Measurements from ENCODE around the gene FKBP14. TPM values are rescaled to one million over a fixed set of nuclear protein-coding genes. Genes with fewer than 3 reads are reported as not detected.

FKBP14 gene
- total and polyA plus RNA-seq, 9 of the 15 experiments (the other 6 are each of a cell fraction or from before 2014, with no cell fraction given): 5.3 to 27.9 (median 14.3) TPM

- TF ChIP-seq ZNF583 (CRISPR knock-in tag; IDR thresholded peaks at IDR 0.05) (no peak), KDM4B (IDR thresholded peaks at IDR 0.05; ENCODE audit: borderline replicate concordance in 2 of 2, low read depth in 1 of 2) (no peak), SOX6 (IDR thresholded peaks at IDR 0.05) (no peak)
Measured at GRCh38 chr7:30018451-30018850, 8.1 kb downstream of the FKBP14 start (continued).

GRCh38 chr7:30012757-30013156 is 13.7 kb downstream of the FKBP14 start:
- ATAC-seq: no peak
- no peak overlapping the region for H2AFZ ChIP-seq (ENCODE audit: low read depth, low read length)
- no peaks in the 10 kb centered on the region for H3K27me3 ChIP-seq (ENCODE audit: control insufficient read depth in 2 of 2, insufficient read depth in 2 of 2, low read length in 2 of 2)
- no peaks in the 10 kb centered on the region for H3K79me2 ChIP-seq (ENCODE audit: control insufficient read depth, insufficient read depth, low read length)
- ChIA-PET POLR2A (interaction anchor here (0.9 kb wide), 1 partner anchor 10 kb away, joined by 4 read pairs; no protein-coding TSS in a partner anchor), CTCF (ENCODE audit: low intra/inter-chr PET ratio) (no interaction called here)
- no TSS peak for BruUV-seq (replicated peaks)
- no peaks in the 10 kb centered on the region for H4K20me1 ChIP-seq (replicated peaks; ENCODE audit: control insufficient read depth, insufficient read depth, low read length)
- H3K9ac ChIP-seq (ENCODE audit: insufficient read depth in 1 of 2, low read depth in 2 of 2, low read length in 2 of 2): no peak overlapping the region
- DNase-seq (ENCODE audit: extremely low read depth in 1 of 4, low spot score in 3 of 4): no peak
- no peaks in the 10 kb centered on the region for H3K4me1 ChIP-seq (replicated peaks in 1 of 2; ENCODE audit: control insufficient read depth in 2 of 2, insufficient read depth in 2 of 2, low read length in 2 of 2)
- H3K9me3 ChIP-seq (replicated peaks; ENCODE audit: control insufficient read depth, insufficient read depth, low read depth, low read length): no peaks in the 10 kb centered on the region
- in situ Hi-C loops (cut with MboI) (no loop called here), intact Hi-C loops (cut with micrococcal nuclease) (no loop called here)
- peaks cover 37% of the 10 kb centered on the region; the same call in 2 of the 3 replicates for H3K36me3 ChIP-seq (ENCODE audit: control insufficient read depth, insufficient read depth, low read length)
- no peak overlapping the region for H3K4me2 ChIP-seq (ENCODE audit: insufficient read depth, low read length)
- H3K9me1 ChIP-seq (ENCODE audit: control insufficient read depth, insufficient read depth, low read length): no peaks in the 10 kb centered on the region
- FAIRE-seq: no peak
- H3K4me3 ChIP-seq: no peak overlapping the region
- H3K27ac ChIP-seq (ENCODE audit: extremely low read depth, low read depth, low read length): no peak overlapping the region
- 87% methylated on average over 3 of the region's 3 CpGs for WGBS (ENCODE audit: insufficient coverage, low coverage, missing lambda C conversion rate)
- TF ChIP-seq ZBTB5 (IDR thresholded peaks at IDR 0.05) (no peak), TFAP4 (CRISPR knock-in tag; IDR thresholded peaks at IDR 0.05; ENCODE audit: borderline replicate concordance) (no peak), CEBPZ (IDR thresholded peaks at IDR 0.05; ENCODE audit: borderline replicate concordance, low read depth, low read length) (no peak), SOX6 (IDR thresholded peaks at IDR 0.05) (no peak), USF2 (CRISPR knock-in tag; IDR thresholded peaks at IDR 0.05) (no peak), TAF1 (IDR thresholded peaks at IDR 0.05; ENCODE audit: control insufficient read depth, extremely low read depth, insufficient read depth, low read length, severe bottlenecking) (no peak), CXXC5 (CRISPR knock-in tag; IDR thresholded peaks at IDR 0.05) (no peak)
